Measurements from ENCODE around the gene WRAP53. TPM values are rescaled to one million over a fixed set of nuclear protein-coding genes. Genes with fewer than 3 reads are reported as not detected.

WRAP53 gene
- polyA plus RNA-seq, 1 donor from 2014 or later: 15.3 TPM

DNA sequence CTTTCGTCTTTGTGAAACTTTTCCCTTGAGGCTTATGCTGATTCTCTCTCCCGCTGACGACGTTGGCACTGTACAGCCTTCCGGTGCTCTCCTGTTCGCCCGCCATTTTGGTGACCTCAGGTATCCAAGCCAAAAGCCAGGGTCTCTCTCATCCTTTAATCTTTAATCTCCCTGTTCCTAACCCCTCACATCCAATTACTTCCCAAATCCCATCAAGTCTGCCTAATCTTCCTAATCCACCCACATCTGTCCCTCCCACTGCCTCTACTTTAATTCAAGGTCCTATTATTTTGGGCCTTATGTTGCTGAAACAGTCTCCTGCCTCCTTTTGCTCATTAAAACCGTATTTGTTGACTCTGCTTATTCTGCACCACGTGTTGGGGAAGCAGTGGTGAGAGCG, 7.3 kb downstream of the WRAP53 start:
- Mint-ChIP-seq H3K27ac (no peak overlapping the region), H3K4me3 (no peak overlapping the region), H3K27me3 (no peaks in the 10 kb centered on the region), H3K9me3 (no peaks in the 10 kb centered on the region), H3K4me1 (peaks cover 0 to 2% (median 0%) of the 10 kb centered on the region in 3 donors), H3K36me3 (peaks cover 14% of the 10 kb centered on the region)

DNA sequence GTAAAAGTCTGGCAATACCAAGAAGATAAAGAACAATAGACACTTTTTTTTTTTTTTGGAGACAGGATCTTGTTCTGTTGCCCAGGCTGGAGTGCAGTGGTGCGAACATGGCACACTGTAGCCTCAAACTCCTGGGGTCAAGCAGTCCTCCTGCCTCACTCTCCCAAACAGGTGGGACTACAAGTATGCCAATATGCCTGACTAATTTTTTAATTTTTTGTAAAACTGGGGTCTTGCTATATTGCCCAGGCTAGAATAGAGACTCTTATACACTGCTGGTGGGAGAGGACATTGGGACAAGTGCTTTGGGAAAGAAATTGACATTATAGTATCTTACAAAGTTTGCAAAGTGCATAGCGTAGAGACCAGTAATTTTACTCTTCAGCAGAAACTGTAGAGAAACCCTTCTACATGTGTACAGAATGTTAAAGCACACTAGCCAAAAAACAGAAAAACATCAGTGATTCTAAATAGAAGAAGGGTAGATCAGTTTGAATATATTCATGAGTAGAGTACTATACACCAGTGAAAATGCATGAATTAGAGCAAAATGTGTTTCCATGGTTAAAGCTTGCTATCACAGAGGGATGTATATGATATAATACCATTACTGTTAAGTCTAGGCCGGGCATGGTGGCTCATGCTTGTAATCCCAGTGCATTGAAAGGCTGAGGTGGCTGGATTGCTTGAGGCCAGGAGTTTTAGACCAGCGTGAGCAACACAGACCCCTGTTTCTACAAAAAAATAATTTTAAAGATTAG, 9.7 kb downstream of the WRAP53 start:
- peaks cover 0 to 3% (median 0%) of the 10 kb centered on the region in 3 donors for H3K4me1 Mint-ChIP-seq
- peaks cover 2% of the 10 kb centered on the region for H3K27me3 Mint-ChIP-seq
- no peak overlapping the region for H3K4me3 Mint-ChIP-seq
- H3K27ac Mint-ChIP-seq: no peak overlapping the region
- no peaks in the 10 kb centered on the region for H3K9me3 Mint-ChIP-seq
- peaks cover 19% of the 10 kb centered on the region for H3K36me3 Mint-ChIP-seq

DNA sequence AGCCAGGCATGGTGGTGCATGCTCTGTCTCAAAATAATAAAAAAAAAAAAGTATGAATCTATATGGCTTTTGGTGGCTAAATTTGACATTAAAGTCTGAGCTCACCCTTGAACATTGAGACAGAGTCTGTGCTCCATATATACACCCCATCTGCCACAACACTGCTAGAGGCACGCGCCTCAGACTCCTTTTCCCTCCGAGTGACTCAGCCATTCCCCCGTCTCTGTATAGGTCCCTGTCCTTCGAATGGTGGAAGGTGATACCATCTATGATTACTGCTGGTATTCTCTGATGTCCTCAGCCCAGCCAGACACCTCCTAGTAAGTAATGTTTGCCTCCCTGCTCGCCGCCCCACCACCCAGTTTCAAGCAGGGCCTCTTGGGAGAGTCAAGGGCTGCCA, 12.2 kb downstream of the WRAP53 start:
- H3K27ac Mint-ChIP-seq: no peak overlapping the region

DNA sequence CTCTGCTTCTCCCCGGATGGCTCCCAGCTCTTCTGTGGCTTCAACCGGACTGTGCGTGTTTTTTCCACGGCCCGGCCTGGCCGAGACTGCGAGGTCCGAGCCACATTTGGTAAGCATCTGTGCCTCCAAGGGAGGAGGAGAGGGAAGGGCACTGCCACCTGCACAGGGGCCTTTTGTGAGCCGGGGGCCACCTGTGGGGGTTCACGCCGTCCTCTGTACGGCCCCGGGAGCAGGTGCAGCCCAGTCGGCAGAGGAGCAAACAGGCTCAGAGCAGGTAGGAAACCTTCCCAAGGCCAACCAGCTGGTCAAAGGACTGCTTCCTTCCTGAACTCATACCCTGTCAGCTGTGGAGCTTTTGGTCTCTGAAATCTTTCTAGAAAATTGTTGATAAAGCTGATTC, 13.4 kb downstream of the WRAP53 start:
- H3K4me1 Mint-ChIP-seq: peaks cover 0 to 9% (median 8%) of the 10 kb centered on the region in 3 donors
- no peaks in the 10 kb centered on the region for H3K9me3 Mint-ChIP-seq
- peaks cover 26% of the 10 kb centered on the region for H3K27me3 Mint-ChIP-seq
- no peak overlapping the region for H3K27ac Mint-ChIP-seq
- no peak overlapping the region for H3K4me3 Mint-ChIP-seq
- peaks cover 11% of the 10 kb centered on the region for H3K36me3 Mint-ChIP-seq

More for the DNA sequence above, 12.2 kb downstream of the WRAP53 start:
- H3K4me3 Mint-ChIP-seq: peak overlapping the region in 1 of 4 donors; percentile 54
- peaks cover 16% of the 10 kb centered on the region for H3K27me3 Mint-ChIP-seq
- peaks cover 15% of the 10 kb centered on the region for H3K36me3 Mint-ChIP-seq
- H3K4me1 Mint-ChIP-seq: peaks cover 0 to 9% (median 5%) of the 10 kb centered on the region in 3 donors
- H3K9me3 Mint-ChIP-seq: no peaks in the 10 kb centered on the region

DNA sequence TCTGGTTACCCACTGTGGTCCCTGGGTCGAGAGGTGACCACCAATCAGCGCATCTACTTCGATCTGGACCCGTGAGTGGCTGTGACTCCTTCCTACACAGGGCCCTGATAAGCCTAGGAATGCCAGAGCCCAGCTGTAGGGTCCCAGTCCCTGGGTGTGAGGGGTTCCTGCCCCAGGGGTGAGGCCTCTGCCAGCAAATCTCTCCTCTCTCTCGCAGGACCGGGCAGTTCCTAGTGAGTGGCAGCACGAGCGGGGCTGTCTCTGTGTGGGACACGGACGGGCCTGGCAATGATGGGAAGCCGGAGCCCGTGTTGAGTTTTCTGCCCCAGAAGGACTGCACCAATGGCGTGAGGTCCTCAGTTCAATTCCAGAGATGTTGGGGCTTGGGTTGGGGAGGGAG, 14.5 kb downstream of the WRAP53 start:
- peaks cover 0 to 10% (median 8%) of the 10 kb centered on the region in 3 donors for H3K4me1 Mint-ChIP-seq
- H3K36me3 Mint-ChIP-seq: peaks cover 9% of the 10 kb centered on the region
- peaks cover 37% of the 10 kb centered on the region for H3K27me3 Mint-ChIP-seq
- no peak overlapping the region for H3K4me3 Mint-ChIP-seq
- H3K9me3 Mint-ChIP-seq: no peaks in the 10 kb centered on the region
- no peak overlapping the region for H3K27ac Mint-ChIP-seq

DNA sequence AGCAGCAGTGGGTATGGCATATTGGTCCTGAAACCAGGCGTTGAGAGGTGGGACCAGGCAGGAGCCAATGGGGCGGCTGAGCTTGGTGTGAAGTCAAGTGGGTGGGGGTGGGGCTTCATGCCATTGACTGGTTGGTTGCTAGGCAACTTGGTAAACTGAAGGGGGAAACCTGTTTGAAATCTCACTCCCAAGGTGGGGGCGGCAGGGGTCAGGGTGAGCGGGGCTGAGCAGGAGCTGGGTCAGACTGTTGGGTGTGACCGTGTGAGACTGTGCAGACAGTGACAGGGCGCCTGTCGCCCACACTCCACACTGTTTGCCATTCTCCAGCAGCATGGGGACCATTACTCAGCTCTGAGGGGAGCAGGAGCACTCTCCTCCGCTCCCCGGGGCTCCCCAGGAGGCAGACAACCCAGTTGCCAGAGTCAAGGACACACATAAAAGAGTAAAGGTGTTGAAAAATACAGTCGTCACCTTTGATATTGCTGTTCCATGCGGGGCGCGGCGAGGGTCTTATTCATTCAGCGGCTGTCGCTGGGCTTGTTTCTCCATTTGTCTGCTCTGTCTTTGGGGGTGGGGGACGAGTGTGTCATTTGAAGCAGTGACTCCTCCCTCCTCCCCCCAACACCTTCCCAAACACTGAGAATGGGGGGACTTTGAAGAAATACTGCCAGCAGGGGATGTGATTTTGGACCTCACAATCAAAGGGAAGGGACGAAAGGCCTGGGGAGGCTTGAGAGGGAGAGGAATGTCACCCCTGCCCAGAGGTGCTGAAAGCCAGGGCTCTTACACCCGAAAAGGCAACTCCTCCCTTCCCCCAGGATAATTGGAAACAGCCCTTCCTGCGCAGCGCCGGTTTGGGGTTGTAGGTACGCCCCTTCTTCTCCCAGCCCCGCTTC, 15.6 kb downstream of the WRAP53 start:
- H3K9me3 Mint-ChIP-seq: no peaks in the 10 kb centered on the region
- peak overlapping the region in 1 of 3 donors; percentile 31 for H3K27ac Mint-ChIP-seq
- peaks cover 8% of the 10 kb centered on the region for H3K36me3 Mint-ChIP-seq
- peaks cover 38% of the 10 kb centered on the region for H3K27me3 Mint-ChIP-seq
- peaks cover 0 to 10% (median 8%) of the 10 kb centered on the region in 3 donors for H3K4me1 Mint-ChIP-seq
- peak overlapping the region in 2 of 4 donors; percentile 37 to 47 for H3K4me3 Mint-ChIP-seq

DNA sequence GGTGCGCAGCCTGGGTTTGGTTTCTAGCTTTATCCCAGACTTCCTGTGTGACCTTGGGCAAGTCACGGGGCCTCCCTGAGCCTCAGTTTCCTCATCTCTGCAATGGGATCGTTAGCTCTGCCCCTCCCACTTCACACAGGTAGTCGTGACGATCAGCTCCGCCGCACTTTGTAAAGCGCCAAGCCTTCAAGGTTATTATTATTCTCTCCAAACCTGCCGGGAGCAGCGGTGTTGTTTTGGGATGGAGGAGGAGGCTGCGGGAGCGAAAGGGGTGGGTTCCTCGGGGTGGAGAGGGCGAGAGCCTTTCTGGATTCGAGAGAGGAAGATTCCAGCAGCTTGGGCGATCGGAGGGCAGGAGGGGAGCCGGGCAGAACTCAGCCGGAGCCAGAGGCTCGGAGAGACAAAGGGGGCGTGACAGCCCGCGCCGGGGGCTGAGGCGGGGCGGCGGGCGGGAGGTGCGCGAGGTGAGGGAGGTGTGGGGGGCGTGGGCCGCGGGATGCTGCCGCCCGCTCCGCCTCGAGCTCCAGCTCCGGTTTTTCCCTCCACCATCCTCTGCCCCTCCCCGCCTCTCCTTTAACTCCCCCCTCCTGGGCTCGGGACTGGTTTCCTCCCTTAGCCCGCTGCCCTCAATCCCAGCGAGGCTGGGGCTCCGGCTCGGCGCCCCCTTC, 16.5 kb downstream of the WRAP53 start, which contains the start of gene EFNB3:
EFNB3 (plus strand) TSS at position 602 of the 668 bp plus-strand sequence. CDS start 397 bp downstream, outside the sequence.
- peaks cover 8% of the 10 kb centered on the region for H3K36me3 Mint-ChIP-seq
- H3K4me1 Mint-ChIP-seq: peaks cover 0 to 10% (median 8%) of the 10 kb centered on the region in 3 donors
- no peaks in the 10 kb centered on the region for H3K9me3 Mint-ChIP-seq
- H3K27me3 Mint-ChIP-seq: peaks cover 42% of the 10 kb centered on the region
- peak within 1 kb of the TSS in 3 of 4 donors; percentile 61 to 89 (median 66) for H3K4me3 Mint-ChIP-seq
- H3K27ac Mint-ChIP-seq: peak within 1 kb of the TSS in 1 of 3 donors; percentile 31

DNA sequence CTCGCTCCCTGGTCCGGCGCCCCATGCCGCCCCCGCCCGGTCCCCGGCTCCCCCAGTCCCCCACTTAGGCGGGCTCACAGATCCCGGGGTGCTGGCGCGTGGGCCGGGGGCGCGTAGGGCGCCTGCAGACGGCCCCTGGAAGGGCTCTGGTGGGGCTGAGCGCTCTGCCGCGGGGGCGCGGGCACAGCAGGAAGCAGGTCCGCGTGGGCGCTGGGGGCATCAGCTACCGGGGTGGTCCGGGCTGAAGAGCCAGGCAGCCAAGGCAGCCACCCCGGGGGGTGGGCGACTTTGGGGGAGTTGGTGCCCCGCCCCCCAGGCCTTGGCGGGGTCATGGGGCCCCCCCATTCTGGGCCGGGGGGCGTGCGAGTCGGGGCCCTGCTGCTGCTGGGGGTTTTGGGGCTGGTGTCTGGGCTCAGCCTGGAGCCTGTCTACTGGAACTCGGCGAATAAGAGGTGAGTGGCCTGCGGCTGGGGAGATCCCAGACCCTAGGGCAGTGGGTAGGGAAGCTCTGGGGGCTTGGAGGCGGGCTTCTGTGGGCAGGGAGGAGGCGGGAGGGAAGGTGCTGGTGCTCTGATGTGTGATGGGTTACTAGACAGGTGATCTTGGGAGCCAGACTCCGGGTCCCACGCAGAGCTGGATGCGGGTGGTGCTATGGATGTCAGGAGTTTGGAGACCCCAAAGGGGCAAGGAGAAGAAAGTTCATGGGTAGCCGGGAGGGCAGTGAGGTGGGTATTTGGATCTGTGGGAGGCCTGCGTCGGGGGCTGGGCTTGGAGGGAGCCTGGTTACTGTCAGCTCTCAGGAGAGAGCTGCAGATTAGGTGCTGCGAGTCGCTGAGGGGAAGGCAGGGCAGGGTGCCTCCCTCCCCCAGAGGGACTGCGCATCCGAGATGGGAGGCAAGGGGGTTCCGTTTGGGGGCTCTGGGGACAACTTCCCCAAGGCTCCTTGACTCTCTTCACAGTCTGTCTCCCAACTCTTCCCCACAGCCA, 17.3 kb downstream of the WRAP53 start:
- Mint-ChIP-seq H3K27ac (no peak overlapping the region), H3K4me3 (peak overlapping the region in 3 of 4 donors; percentile 46 to 87 (median 61)), H3K36me3 (peaks cover 9% of the 10 kb centered on the region), H3K9me3 (no peaks in the 10 kb centered on the region), H3K4me1 (peaks cover 0 to 13% (median 13%) of the 10 kb centered on the region in 3 donors), H3K27me3 (peaks cover 50% of the 10 kb centered on the region)

DNA sequence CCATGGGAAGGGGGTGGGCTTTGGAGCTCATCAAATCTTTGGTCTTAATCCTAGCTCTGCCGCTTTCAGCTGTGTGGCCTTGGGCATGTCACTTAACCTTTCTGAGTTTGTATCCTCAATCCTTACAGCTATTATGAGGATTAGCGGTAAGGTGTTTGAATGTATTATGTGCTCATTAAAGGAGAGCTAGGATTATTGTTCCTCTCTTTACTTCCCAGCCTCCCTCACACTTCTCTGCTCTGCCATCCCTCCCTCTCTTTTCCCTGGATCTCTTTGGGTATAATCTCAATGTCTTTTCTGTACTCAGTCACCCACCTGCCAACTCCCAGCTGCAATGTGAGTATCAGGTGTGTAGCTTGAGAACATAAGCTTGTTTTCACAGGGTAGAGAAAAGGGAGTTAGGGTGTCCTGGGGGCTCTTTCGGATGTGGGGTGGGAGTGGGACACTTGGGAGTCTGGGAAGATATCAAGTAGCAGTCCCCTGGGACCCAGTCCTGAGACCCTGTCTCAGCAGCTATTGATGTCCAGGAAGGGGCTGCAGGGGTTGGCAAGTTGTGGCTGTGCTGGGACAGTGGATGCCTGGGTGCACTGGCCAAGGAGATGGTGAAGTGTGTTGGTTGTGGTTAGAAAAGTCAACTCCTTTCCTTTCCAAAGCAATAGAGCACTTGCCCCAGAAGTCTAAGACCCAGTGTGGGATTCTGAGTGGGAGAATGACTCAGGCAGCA, 18.5 kb downstream of the WRAP53 start:
- peak overlapping the region in 1 of 4 donors; percentile 23 for H3K4me3 Mint-ChIP-seq
- H3K4me1 Mint-ChIP-seq: peaks cover 0 to 15% (median 13%) of the 10 kb centered on the region in 3 donors
- H3K36me3 Mint-ChIP-seq: peaks cover 7% of the 10 kb centered on the region
- peaks cover 57% of the 10 kb centered on the region for H3K27me3 Mint-ChIP-seq
- H3K9me3 Mint-ChIP-seq: peaks cover 0 to 3% (median 0%) of the 10 kb centered on the region in 3 donors
- peak overlapping the region in 1 of 3 donors; percentile 14 for H3K27ac Mint-ChIP-seq

DNA sequence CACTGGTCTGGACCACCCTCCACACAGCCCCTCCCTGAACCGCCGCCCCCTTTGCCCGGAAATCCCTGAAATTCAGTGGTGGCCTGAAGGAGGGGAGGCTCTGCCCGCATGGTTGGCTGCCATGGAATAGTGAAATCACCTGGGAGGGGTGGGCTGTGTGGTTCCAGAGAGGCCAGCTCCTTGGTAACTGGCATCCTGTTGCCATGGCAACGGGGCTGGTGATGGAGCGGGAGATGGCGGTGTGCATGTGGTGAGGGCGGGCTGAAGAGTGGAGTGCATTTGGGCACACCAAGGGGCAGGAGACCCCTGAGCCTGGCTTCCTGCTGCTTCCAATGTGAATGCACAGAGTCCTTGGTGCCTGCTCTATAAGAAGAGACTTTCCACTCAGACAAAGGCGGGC, 19.2 kb downstream of the WRAP53 start:
- H3K27ac Mint-ChIP-seq: no peak overlapping the region

DNA sequence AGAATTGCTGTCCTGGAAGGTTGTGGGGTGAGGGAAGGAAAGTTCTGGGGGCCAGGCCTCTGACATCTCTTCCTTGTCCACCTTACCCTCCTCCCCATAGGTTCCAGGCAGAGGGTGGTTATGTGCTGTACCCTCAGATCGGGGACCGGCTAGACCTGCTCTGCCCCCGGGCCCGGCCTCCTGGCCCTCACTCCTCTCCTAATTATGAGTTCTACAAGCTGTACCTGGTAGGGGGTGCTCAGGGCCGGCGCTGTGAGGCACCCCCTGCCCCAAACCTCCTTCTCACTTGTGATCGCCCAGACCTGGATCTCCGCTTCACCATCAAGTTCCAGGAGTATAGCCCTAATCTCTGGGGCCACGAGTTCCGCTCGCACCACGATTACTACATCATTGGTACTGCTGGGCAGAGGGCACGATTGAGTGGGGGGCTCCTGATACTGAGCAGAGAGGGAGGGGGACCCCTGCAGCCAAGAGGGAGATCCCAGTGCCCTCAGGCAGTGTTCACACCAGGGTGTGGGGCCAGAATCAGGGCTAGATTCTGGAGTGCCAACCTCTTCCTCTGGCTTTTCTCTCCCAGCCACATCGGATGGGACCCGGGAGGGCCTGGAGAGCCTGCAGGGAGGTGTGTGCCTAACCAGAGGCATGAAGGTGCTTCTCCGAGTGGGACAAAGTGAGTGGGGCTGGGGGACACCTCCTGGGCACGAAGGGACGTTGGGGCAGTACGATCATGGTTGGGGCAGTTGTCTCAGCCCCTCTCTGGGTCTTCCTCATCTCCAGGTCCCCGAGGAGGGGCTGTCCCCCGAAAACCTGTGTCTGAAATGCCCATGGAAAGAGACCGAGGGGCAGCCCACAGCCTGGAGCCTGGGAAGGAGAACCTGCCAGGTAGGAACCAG, 19.8 kb downstream of the WRAP53 start:
- Mint-ChIP-seq H3K27ac (no peak overlapping the region), H3K4me3 (no peak overlapping the region), H3K27me3 (peaks cover 55% of the 10 kb centered on the region), H3K9me3 (peaks cover 0 to 3% (median 0%) of the 10 kb centered on the region in 3 donors), H3K36me3 (peaks cover 3% of the 10 kb centered on the region), H3K4me1 (peaks cover 0 to 13% (median 12%) of the 10 kb centered on the region in 3 donors)

More for the DNA sequence above, 19.2 kb downstream of the WRAP53 start:
- H3K4me3 Mint-ChIP-seq: no peak overlapping the region
- H3K27me3 Mint-ChIP-seq: peaks cover 55% of the 10 kb centered on the region
- H3K4me1 Mint-ChIP-seq: peaks cover 0 to 13% (median 12%) of the 10 kb centered on the region in 3 donors
- peaks cover 0 to 3% (median 0%) of the 10 kb centered on the region in 3 donors for H3K9me3 Mint-ChIP-seq
- H3K36me3 Mint-ChIP-seq: peaks cover 5% of the 10 kb centered on the region

DNA sequence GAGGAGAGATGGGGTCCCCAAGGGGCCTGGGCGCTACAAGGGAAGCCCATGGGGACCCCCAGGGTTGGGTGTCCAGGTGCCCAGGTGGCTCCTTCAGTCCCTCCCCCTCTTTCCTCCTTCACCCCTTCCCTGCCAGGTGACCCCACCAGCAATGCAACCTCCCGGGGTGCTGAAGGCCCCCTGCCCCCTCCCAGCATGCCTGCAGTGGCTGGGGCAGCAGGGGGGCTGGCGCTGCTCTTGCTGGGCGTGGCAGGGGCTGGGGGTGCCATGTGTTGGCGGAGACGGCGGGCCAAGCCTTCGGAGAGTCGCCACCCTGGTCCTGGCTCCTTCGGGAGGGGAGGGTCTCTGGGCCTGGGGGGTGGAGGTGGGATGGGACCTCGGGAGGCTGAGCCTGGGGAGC, 20.8 kb downstream of the WRAP53 start:
- no peak overlapping the region for H3K4me3 Mint-ChIP-seq
- peaks cover 54% of the 10 kb centered on the region for H3K27me3 Mint-ChIP-seq
- peaks cover 0 to 3% (median 0%) of the 10 kb centered on the region in 3 donors for H3K9me3 Mint-ChIP-seq
- peaks cover 4 to 13% (median 11%) of the 10 kb centered on the region in 3 donors for H3K4me1 Mint-ChIP-seq
- no peak overlapping the region for H3K27ac Mint-ChIP-seq
- peaks cover 3% of the 10 kb centered on the region for H3K36me3 Mint-ChIP-seq
